SK-N-SH (cell line): ENCODE measurements around the gene H6PD. TPM values are rescaled to one million over a fixed set of nuclear protein-coding genes. Genes with fewer than 3 reads are reported as not detected.

ENCODE experiments used
- CTCF ChIA-PET: fragments of 300-600, 350-600 bp; formaldehyde crosslinking; extraction: SDS; loops from one replicate; lab custom pipeline; 2021; lab: Yijun Ruan, JAX
- POLR2A ChIA-PET: fragments of 350-600 bp; sonication (Branson Sonifier 250); formaldehyde crosslinking; extraction: SDS; loops from one replicate; lab custom pipeline; 2020; ENCODE audit warnings: antibody characterized with exemption, inconsistent platforms; lab: Yijun Ruan, JAX
- DNase-seq: peaks from one replicate; pipeline ENCODE4 v3.0.0; 2012
- H2AFZ ChIP-seq: fragments of 200-600 bp; sonication (generic); 2 replicates; pipeline ENCODE4 v1.8.1; 2016; ENCODE audit warnings: antibody characterized with exemption, mild to moderate bottlenecking, low read depth
- H3F3A ChIP-seq: fragments of 200-600 bp; sonication (generic); replicated peaks from 2 replicates; pipeline ENCODE3; 2016; ENCODE audit warnings: antibody characterized with exemption, mild to moderate bottlenecking; ENCODE audit not compliant: insufficient read depth
- H3K27ac ChIP-seq, 2 experiments: fragments of 200-500 bp in 1 of 2; fragments of 200-600 bp in 1 of 2; sonication (Bioruptor generic) in 1 of 2; sonication (generic), shearing (Covaris generic) in 1 of 2; 2 replicates each; pipeline versions ENCODE4 v1.5.1 to v1.6.1; 2014 to 2016; ENCODE audit warnings: low read depth in 2 of 2, inconsistent platforms in 1 of 2, low read length in 1 of 2, mild to moderate bottlenecking in 1 of 2, mixed read lengths in 1 of 2
- H3K27me3 ChIP-seq: fragments of 200-600 bp; sonication (generic), shearing (Covaris generic); 2 replicates; pipeline ENCODE4 v1.6.1; 2016; ENCODE audit warnings: mixed run types; ENCODE audit not compliant: insufficient read depth
- H3K36me3 ChIP-seq, 2 experiments: fragments of 200-500 bp in 1 of 2; fragments of 200-600 bp in 1 of 2; sonication (Bioruptor generic) in 1 of 2; sonication (generic) in 1 of 2; replicated peaks in 1 of 2; 2 replicates each; pipeline versions ENCODE3 to v1.5.1; 2014 to 2016; ENCODE audit warnings: low read length in 1 of 2, mild to moderate bottlenecking in 1 of 2; ENCODE audit not compliant: insufficient read depth in 2 of 2, control insufficient read depth in 1 of 2
- H3K4me1 ChIP-seq, 2 experiments: fragments of 200-500 bp in 1 of 2; fragments of 200-600 bp in 1 of 2; sonication (Bioruptor generic) in 1 of 2; sonication (generic), shearing (Covaris generic) in 1 of 2; 2 replicates each; pipeline versions ENCODE4 v1.5.1 to v1.6.1; 2014 to 2016; ENCODE audit warnings: low read depth in 1 of 2, low read length in 1 of 2, mixed run types in 1 of 2; ENCODE audit not compliant: insufficient read depth in 2 of 2, control insufficient read depth in 1 of 2
- H3K4me2 ChIP-seq: fragments of 200-600 bp; sonication (generic), shearing (Covaris generic); 2 replicates; pipeline ENCODE4 v1.6.1; 2017; ENCODE audit warnings: mixed run types
- H3K4me3 ChIP-seq, 2 experiments: fragments of 200-500 bp in 1 of 2; fragments of 200-600 bp in 1 of 2; sonication (Bioruptor generic) in 1 of 2; sonication (generic), shearing (Covaris generic) in 1 of 2; 2 replicates each; pipeline versions ENCODE4 v1.5.1 to v1.8.1; 2014 to 2016; ENCODE audit warnings: low read depth in 2 of 2, inconsistent platforms in 1 of 2, low read length in 1 of 2, mild to moderate bottlenecking in 1 of 2, mixed read lengths in 1 of 2, moderate library complexity in 1 of 2
- H3K79me2 ChIP-seq: fragments of 200-600 bp; sonication (generic); 2 replicates; pipeline ENCODE4 v1.8.1; 2017; ENCODE audit warnings: mild to moderate bottlenecking; ENCODE audit not compliant: insufficient read depth
- H3K9ac ChIP-seq: fragments of 200-600 bp; sonication (generic); 2 replicates; pipeline ENCODE4 v1.6.1; 2017; ENCODE audit warnings: mixed run types
- H3K9me2 ChIP-seq: fragments of 200-600 bp; sonication (generic); 2 replicates; pipeline ENCODE4 v1.6.1; 2017; ENCODE audit warnings: mixed run types
- H3K9me3 ChIP-seq: fragments of 200-600 bp; sonication (generic); 2 replicates; pipeline ENCODE4 v1.6.1; 2017; ENCODE audit warnings: mixed run types, mild to moderate bottlenecking, moderate library complexity
- H4K20me1 ChIP-seq: fragments of 200-600 bp; sonication (generic); 2 replicates; pipeline ENCODE4 v1.6.1; 2017; ENCODE audit warnings: mild to moderate bottlenecking, mixed run types; ENCODE audit not compliant: insufficient read depth
- CHD2 ChIP-seq: fragments of 150-350 bp; IDR thresholded peaks from 2 replicates; pipeline ENCODE4 v1.6.1; 2018; ENCODE audit warnings: low read length; ENCODE audit not compliant: partially characterized antibody
- ELF1 ChIP-seq: IDR thresholded peaks from 2 replicates; pipeline ENCODE4 v1.4.0; 2012
- EZH2phosphoT487 ChIP-seq: fragments of 200-600 bp; sonication (generic); IDR thresholded peaks from 2 replicates; pipeline ENCODE4 v1.6.1; 2017; ENCODE audit warnings: low read depth, mixed run types, mild to moderate bottlenecking, antibody characterized with exemption, moderate library complexity, borderline replicate concordance
- JUND ChIP-seq: IDR thresholded peaks from 2 replicates; pipeline ENCODE4 v1.4.0; 2012
- NRF1 ChIP-seq: IDR thresholded peaks from 2 replicates; pipeline ENCODE4 v1.6.1; 2012; ENCODE audit warnings: low read depth, mild to moderate bottlenecking, low read length
- POLR2AphosphoS5 ChIP-seq: IDR thresholded peaks from 2 replicates; pipeline ENCODE4 v1.6.1; 2012; ENCODE audit warnings: low read depth, low read length
- RAD21 ChIP-seq: IDR thresholded peaks from 2 replicates; pipeline ENCODE4 v1.6.1; 2012; ENCODE audit warnings: mild to moderate bottlenecking, low read length
- RFX5 ChIP-seq: IDR thresholded peaks from 2 replicates; pipeline ENCODE4 v1.6.1; 2012; ENCODE audit warnings: mild to moderate bottlenecking, improper control_type of control experiment, low read length
- SIN3A ChIP-seq: IDR thresholded peaks from 2 replicates; pipeline ENCODE4 v1.6.1; 2012; ENCODE audit warnings: low read depth, mild to moderate bottlenecking, low read length, moderate library complexity, borderline replicate concordance
- SMC3 ChIP-seq: IDR thresholded peaks from 2 replicates; pipeline ENCODE4 v1.6.1; 2012; ENCODE audit warnings: low read depth, low read length, improper control_type of control experiment
- TCF12 ChIP-seq: IDR thresholded peaks from 2 replicates; pipeline ENCODE4 v1.4.0; 2012
- YY1 ChIP-seq: IDR thresholded peaks from 2 replicates; pipeline ENCODE4 v1.4.0; 2012; ENCODE audit warnings: low read depth, mild to moderate bottlenecking
- WGBS: methylation state at CpG from one replicate; pipeline ENCODE4 v1.1.6; 2017; ENCODE audit warnings: low lambda C conversion rate; 5-methylcytosine and 5-hydroxymethylcytosine counted together
- polyA plus RNA-seq, 3 experiments: library from polyadenylated mRNA; depleted of rRNA; stranded (reverse); fragments of >200 nt; gene quantifications; 2 replicates each; pipeline ENCODE4 v1.2.3, GENCODE V29; 2012
- TF ChIP-seq, protein P1 (sequence below): IDR thresholded peaks from 2 replicates; pipeline ENCODE4 v1.4.0; 2012; ENCODE audit warnings: low read depth, borderline replicate concordance
- TF ChIP-seq, protein P2 (sequence below): fragments of 150-350 bp; IDR thresholded peaks from 2 replicates; pipeline ENCODE4 v1.6.1; 2016; ENCODE audit warnings: mild to moderate bottlenecking, low read depth, low read length
- TF ChIP-seq, protein P3 (sequence below): IDR thresholded peaks from 2 replicates; pipeline ENCODE4; 2012
- TF ChIP-seq, protein P4 (sequence below): fragments of 200-600 bp; sonication (generic); IDR thresholded peaks from 2 replicates; pipeline ENCODE4 v1.6.1; 2017; ENCODE audit warnings: antibody characterized with exemption, mild to moderate bottlenecking, moderate library complexity
- TF ChIP-seq, protein P5 (sequence below): IDR thresholded peaks from 2 replicates; pipeline ENCODE4 v1.6.1; 2012; ENCODE audit warnings: mild to moderate bottlenecking, low read depth, low read length, moderate library complexity

H6PD gene
- polyA plus RNA-seq, 1 of the 3 experiments (the other 2 are of a cell fraction), result 19.1 TPM

DNA sequence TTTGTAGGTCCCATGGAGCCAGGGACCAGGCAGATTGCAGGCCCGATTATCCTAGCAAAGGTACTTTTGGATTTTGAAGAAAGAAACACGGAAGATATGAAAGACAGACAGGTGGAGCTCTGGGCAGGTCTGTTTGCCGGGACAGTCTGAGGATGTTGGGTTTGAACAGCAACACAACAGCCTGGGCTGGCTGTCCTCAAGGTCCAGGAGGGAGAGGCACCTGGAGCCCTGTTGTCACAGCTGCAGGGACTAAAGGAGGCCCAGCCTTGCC, 14.6 kb downstream of the H6PD start:
- WGBS, result 100% methylated on average over 3 of the region's 3 CpGs
- Histone ChIP-seq H2AFZ (no peak overlapping the region), H3K9ac (no peak overlapping the region), H3K79me2 (no peaks in the 10 kb centered on the region), H3K27ac (no peak overlapping the region), H3K27me3 (no peaks in the 10 kb centered on the region), H3K4me1 (peaks cover 7 to 35% of the 10 kb centered on the region in 2 experiments; a peak in 3 of 4 replicates), H3K9me2 (no peaks in the 10 kb centered on the region), H3K4me3 (no peak overlapping the region), H3K9me3 (no peaks in the 10 kb centered on the region), H4K20me1 (no peaks in the 10 kb centered on the region), H3K36me3 (peaks cover 0 to 25% of the 10 kb centered on the region in 2 experiments), H3F3A (no peaks in the 10 kb centered on the region), H3K4me2 (no peak overlapping the region)
- no peak for TF ChIP-seq TCF12
- TF ChIP-seq, protein P1, sequence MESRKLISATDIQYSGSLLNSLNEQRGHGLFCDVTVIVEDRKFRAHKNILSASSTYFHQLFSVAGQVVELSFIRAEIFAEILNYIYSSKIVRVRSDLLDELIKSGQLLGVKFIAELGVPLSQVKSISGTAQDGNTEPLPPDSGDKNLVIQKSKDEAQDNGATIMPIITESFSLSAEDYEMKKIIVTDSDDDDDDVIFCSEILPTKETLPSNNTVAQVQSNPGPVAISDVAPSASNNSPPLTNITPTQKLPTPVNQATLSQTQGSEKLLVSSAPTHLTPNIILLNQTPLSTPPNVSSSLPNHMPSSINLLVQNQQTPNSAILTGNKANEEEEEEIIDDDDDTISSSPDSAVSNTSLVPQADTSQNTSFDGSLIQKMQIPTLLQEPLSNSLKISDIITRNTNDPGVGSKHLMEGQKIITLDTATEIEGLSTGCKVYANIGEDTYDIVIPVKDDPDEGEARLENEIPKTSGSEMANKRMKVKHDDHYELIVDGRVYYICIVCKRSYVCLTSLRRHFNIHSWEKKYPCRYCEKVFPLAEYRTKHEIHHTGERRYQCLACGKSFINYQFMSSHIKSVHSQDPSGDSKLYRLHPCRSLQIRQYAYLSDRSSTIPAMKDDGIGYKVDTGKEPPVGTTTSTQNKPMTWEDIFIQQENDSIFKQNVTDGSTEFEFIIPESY, result no peak
- no peak for TF ChIP-seq SIN3A
- no peak for TF ChIP-seq EZH2phosphoT487
- TF ChIP-seq RAD21, result no peak
- no peak for TF ChIP-seq POLR2AphosphoS5
- TF ChIP-seq, protein P2, sequence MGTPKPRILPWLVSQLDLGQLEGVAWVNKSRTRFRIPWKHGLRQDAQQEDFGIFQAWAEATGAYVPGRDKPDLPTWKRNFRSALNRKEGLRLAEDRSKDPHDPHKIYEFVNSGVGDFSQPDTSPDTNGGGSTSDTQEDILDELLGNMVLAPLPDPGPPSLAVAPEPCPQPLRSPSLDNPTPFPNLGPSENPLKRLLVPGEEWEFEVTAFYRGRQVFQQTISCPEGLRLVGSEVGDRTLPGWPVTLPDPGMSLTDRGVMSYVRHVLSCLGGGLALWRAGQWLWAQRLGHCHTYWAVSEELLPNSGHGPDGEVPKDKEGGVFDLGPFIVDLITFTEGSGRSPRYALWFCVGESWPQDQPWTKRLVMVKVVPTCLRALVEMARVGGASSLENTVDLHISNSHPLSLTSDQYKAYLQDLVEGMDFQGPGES, result no peak
- DNase-seq, result no peak
- ChIA-PET CTCF (interaction anchor here (0.8 to 5.1 kb wide), 10 partner anchors 8 to 305 kb away, joined by 3 to 31 read pairs (median 4); partner anchors contain the start of gene H6PD), POLR2A (no interaction called here)

DNA sequence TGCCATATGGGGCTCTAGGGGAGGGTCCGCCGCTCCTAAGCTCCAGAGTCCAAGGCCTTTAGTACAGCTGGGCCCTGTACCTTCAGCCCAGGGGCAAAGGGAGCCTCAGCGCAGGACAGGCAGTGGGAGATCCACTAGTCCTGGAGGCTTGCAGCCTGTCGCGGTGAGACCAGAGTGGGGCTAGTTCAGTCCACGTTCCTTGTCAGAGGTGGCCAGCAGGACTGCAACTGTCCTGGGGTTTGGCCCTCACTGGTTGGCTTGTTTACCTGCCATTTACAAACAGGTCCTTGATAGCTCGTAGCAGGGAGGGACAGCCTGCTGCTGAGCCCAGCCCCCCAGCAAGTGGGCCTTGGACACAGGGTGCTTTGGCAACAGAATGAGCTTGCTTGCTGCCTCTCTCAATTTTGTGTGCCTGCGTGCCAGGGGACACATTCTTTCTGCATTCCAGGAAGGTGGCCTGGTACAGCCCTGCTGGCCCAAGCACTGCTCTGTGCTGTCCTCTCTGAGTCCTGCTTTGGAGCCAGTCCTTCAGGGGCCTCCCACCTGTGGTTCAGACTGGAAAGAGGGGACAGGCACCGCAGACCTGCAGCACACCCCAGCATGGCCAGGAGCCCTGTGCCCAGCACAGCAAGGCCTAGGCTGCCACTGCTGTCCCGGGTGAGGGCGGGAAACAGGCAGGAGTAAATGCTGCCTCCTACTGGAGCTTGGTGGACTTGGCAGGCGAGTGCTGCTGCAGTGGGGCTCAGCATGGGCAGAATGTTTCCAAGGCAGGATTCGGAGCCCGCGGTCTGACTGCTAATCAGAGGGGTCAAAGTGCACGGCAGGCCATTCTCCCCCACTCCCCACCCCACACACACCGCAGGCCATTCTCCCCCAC, 15.2 kb downstream of the H6PD start:
- no peaks in the 10 kb centered on the region for H3K9me2 ChIP-seq
- no peaks in the 10 kb centered on the region for H3K79me2 ChIP-seq
- peaks cover 7 to 37% of the 10 kb centered on the region in 2 experiments; a peak in 3 of 4 replicates for H3K4me1 ChIP-seq
- peaks cover 0 to 22% of the 10 kb centered on the region in 2 experiments for H3K36me3 ChIP-seq
- no peak overlapping the region for H2AFZ ChIP-seq
- H3K4me2 ChIP-seq, result no peak overlapping the region
- no peaks in the 10 kb centered on the region for H3F3A ChIP-seq
- no peak overlapping the region for H3K9ac ChIP-seq
- POLR2A ChIA-PET, result no interaction called here
- H4K20me1 ChIP-seq, result no peaks in the 10 kb centered on the region
- H3K4me3 ChIP-seq, result no peak overlapping the region
- CTCF ChIA-PET, result interaction anchor here (0.5 to 5.1 kb wide), 13 partner anchors 8 to 306 kb away, joined by 3 to 31 read pairs (median 4); partner anchors contain the start of gene H6PD
- peak; percentile 76 for DNase-seq
- 95% methylated on average over 4 of the region's 17 CpGs for WGBS
- no peaks in the 10 kb centered on the region for H3K9me3 ChIP-seq
- no peak overlapping the region for H3K27ac ChIP-seq
- H3K27me3 ChIP-seq, result no peaks in the 10 kb centered on the region
- TF ChIP-seq SMC3 (peak; percentile 36; the same call in 1 of the 2 replicates), EZH2phosphoT487 (no peak), YY1 (no peak), RAD21 (peak; percentile 46), RFX5 (no peak), JUND (no peak), NRF1 (no peak), ELF1 (no peak), CHD2 (no peak)
- TF ChIP-seq, protein P3, sequence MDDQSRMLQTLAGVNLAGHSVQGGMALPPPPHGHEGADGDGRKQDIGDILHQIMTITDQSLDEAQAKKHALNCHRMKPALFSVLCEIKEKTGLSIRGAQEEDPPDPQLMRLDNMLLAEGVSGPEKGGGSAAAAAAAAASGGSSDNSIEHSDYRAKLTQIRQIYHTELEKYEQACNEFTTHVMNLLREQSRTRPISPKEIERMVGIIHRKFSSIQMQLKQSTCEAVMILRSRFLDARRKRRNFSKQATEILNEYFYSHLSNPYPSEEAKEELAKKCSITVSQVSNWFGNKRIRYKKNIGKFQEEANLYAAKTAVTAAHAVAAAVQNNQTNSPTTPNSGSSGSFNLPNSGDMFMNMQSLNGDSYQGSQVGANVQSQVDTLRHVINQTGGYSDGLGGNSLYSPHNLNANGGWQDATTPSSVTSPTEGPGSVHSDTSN, result no peak
- TF ChIP-seq, protein P4, sequence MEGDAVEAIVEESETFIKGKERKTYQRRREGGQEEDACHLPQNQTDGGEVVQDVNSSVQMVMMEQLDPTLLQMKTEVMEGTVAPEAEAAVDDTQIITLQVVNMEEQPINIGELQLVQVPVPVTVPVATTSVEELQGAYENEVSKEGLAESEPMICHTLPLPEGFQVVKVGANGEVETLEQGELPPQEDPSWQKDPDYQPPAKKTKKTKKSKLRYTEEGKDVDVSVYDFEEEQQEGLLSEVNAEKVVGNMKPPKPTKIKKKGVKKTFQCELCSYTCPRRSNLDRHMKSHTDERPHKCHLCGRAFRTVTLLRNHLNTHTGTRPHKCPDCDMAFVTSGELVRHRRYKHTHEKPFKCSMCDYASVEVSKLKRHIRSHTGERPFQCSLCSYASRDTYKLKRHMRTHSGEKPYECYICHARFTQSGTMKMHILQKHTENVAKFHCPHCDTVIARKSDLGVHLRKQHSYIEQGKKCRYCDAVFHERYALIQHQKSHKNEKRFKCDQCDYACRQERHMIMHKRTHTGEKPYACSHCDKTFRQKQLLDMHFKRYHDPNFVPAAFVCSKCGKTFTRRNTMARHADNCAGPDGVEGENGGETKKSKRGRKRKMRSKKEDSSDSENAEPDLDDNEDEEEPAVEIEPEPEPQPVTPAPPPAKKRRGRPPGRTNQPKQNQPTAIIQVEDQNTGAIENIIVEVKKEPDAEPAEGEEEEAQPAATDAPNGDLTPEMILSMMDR, result peak; percentile 55
- TF ChIP-seq, protein P5, sequence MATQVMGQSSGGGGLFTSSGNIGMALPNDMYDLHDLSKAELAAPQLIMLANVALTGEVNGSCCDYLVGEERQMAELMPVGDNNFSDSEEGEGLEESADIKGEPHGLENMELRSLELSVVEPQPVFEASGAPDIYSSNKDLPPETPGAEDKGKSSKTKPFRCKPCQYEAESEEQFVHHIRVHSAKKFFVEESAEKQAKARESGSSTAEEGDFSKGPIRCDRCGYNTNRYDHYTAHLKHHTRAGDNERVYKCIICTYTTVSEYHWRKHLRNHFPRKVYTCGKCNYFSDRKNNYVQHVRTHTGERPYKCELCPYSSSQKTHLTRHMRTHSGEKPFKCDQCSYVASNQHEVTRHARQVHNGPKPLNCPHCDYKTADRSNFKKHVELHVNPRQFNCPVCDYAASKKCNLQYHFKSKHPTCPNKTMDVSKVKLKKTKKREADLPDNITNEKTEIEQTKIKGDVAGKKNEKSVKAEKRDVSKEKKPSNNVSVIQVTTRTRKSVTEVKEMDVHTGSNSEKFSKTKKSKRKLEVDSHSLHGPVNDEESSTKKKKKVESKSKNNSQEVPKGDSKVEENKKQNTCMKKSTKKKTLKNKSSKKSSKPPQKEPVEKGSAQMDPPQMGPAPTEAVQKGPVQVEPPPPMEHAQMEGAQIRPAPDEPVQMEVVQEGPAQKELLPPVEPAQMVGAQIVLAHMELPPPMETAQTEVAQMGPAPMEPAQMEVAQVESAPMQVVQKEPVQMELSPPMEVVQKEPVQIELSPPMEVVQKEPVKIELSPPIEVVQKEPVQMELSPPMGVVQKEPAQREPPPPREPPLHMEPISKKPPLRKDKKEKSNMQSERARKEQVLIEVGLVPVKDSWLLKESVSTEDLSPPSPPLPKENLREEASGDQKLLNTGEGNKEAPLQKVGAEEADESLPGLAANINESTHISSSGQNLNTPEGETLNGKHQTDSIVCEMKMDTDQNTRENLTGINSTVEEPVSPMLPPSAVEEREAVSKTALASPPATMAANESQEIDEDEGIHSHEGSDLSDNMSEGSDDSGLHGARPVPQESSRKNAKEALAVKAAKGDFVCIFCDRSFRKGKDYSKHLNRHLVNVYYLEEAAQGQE, result no peak
